Activated CD4-positive, alpha-beta T cell treated with anti-CD3 and anti-CD28 coated beads, Interleukin-10, Interleukin-2, amounts not matched to agents 100 ng/mL and 50 ng/mL, durations not matched to agents 16 hours and 8 hours (primary cell): ENCODE results near the gene PHF23.
A peak's percentile ranks its signal among the peaks of the same experiment; 100 is the strongest.

Experiments
- DNase-seq: peaks from one replicate; pipeline ENCODE4 v3.0.0-alpha.2; 2020

The PHF23 gene

GRCh38 chr17:7196651-7197401, 42.4 kb downstream of the PHF23 start:
- no peak for DNase-seq

- DNase-seq, result no peak
These were observed 43.3 kb downstream of the PHF23 start for GRCh38 chr17:7195971-7196370.

GRCh38 chr17:7192271-7192937, 46.9 kb downstream of the PHF23 start:
- DNase-seq, result no peak

GRCh38 chr17:7191571-7192270, 47.5 kb downstream of the PHF23 start:
- DNase-seq, result peak; percentile 42

GRCh38 chr17:7191069-7191468, 48.2 kb downstream of the PHF23 start:
- DNase-seq, result no peak

- no peak for DNase-seq
These were observed 48.9 kb downstream of the PHF23 start for GRCh38 chr17:7190276-7190917.

- no peak for DNase-seq
These were observed 53.0 kb downstream of the PHF23 start for GRCh38 chr17:7186241-7186640.
